Right atrium auricular region (tissue), 2 donors: Measurements from ENCODE around the gene SLC12A3. TPM values are rescaled to one million over a fixed set of nuclear protein-coding genes. Genes with fewer than 3 reads are reported as not detected.

ENCODE experiments used
- DNase-seq: peaks from one replicate; pipeline ENCODE4 v3.0.0-alpha.2; 2019; ENCODE audit warnings: low spot score
- H3K27ac ChIP-seq, 2 donors: fragments of 200-600 bp; sonication (generic); 1 replicate in 1 of 2; 2 replicates in 1 of 2; pipeline ENCODE4 v1.5.1; 2016 to 2019
- H3K27me3 ChIP-seq, 2 donors: fragments of 200-600 bp; sonication (generic); one replicate each; pipeline versions ENCODE4 v1.5.1 to v1.6.0; 2017 to 2019
- H3K36me3 ChIP-seq: fragments of 200-600 bp; sonication (generic); one replicate; pipeline ENCODE4 v1.5.1; 2016
- H3K4me1 ChIP-seq, 2 donors: fragments of 200-600 bp; sonication (generic); one replicate each; pipeline versions ENCODE4 v1.5.1 to v1.6.0; 2017 to 2019
- H3K4me3 ChIP-seq, 2 donors: fragments of 200-600 bp; sonication (generic); 1 replicate in 1 of 2; 2 replicates in 1 of 2; pipeline ENCODE4 v1.5.1; 2017 to 2019; ENCODE audit warnings: mild to moderate bottlenecking in 1 of 2, moderate library complexity in 1 of 2
- H3K9me3 ChIP-seq, 2 donors: fragments of 200-600 bp; sonication (generic); one replicate each; pipeline ENCODE4 v1.5.1; 2019
- CTCF ChIP-seq, 2 donors: fragments of 200-600 bp; sonication (generic); IDR thresholded peaks; one replicate each; pipeline ENCODE4 v1.5.1; 2019; ENCODE audit warnings: antibody characterized with exemption in 2 of 2
- total RNA-seq, 2 donors: library from RNA; depleted of rRNA; stranded (reverse); fragments of >200 nt; gene quantifications; one replicate each; pipeline ENCODE4 v1.1.0, GENCODE V29; 2016

SLC12A3 gene
- total RNA-seq, 2 donors from 2014 or later: not detected

GRCh38 chr16:56936491-56936890 is 71.5 kb downstream of the SLC12A3 start:
- no peak for DNase-seq
- peaks cover 0 to 36% of the 10 kb centered on the region in 2 donors for H3K4me1 ChIP-seq

GRCh38 chr16:56936950-56937349 is 71.9 kb downstream of the SLC12A3 start:
- TF ChIP-seq CTCF (IDR thresholded peaks at IDR 0.05): no peak
- no peak overlapping the region for H3K27ac ChIP-seq
- no peak for DNase-seq
- no peaks in the 10 kb centered on the region for H3K9me3 ChIP-seq
- H3K27me3 ChIP-seq: no peaks in the 10 kb centered on the region
- peaks cover 71% of the 10 kb centered on the region for H3K36me3 ChIP-seq
- H3K4me3 ChIP-seq: no peak overlapping the region
- peaks cover 0 to 34% of the 10 kb centered on the region in 2 donors for H3K4me1 ChIP-seq

More at GRCh38 chr16:56936491-56936890, 71.5 kb downstream of the SLC12A3 start:
- Histone ChIP-seq H3K9me3 (no peaks in the 10 kb centered on the region), H3K4me3 (no peak overlapping the region), H3K27me3 (no peaks in the 10 kb centered on the region), H3K27ac (no peak overlapping the region), H3K36me3 (peaks cover 67% of the 10 kb centered on the region)
- TF ChIP-seq CTCF (IDR thresholded peaks at IDR 0.05): no peak

GRCh38 chr16:56938664-56939513 is 73.9 kb downstream of the SLC12A3 start:
- Histone ChIP-seq H3K4me3 (no peak overlapping the region), H3K9me3 (no peaks in the 10 kb centered on the region), H3K27ac (no peak overlapping the region), H3K36me3 (peaks cover 91% of the 10 kb centered on the region), H3K4me1 (peaks cover 0 to 27% of the 10 kb centered on the region in 2 donors), H3K27me3 (no peaks in the 10 kb centered on the region)
- no peak for DNase-seq
- no peak for TF ChIP-seq CTCF (IDR thresholded peaks at IDR 0.05)

GRCh38 chr16:56939801-56940200 is 74.8 kb downstream of the SLC12A3 start:
- H3K4me1 ChIP-seq: peaks cover 0 to 19% of the 10 kb centered on the region in 2 donors
- TF ChIP-seq CTCF (IDR thresholded peaks at IDR 0.05): no peak
- no peaks in the 10 kb centered on the region for H3K9me3 ChIP-seq
- no peak overlapping the region for H3K27ac ChIP-seq
- peaks cover 100% of the 10 kb centered on the region for H3K36me3 ChIP-seq
- H3K4me3 ChIP-seq: no peak overlapping the region
- no peaks in the 10 kb centered on the region for H3K27me3 ChIP-seq
- DNase-seq: no peak

DNA sequence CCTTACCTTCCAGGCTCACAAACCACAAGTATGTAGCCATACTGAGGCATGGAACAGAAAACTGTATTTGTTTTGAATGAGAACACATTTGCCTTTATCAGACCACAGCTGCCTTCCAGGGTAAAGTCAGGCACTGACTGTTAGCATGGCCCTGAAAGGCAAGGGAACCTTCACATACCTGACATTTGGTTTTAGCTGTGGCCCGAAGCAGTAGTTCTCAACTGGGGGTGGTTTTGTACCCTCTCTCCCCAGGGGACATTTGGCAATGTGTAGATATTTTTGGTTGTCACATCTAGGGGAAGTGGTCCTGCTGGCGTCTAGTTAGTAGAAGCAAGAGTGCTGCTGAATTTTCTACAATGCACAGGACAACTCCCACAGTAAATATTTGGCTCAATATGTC is 76.1 kb downstream of the SLC12A3 start:
- Histone ChIP-seq H3K27me3 (no peaks in the 10 kb centered on the region), H3K9me3 (no peaks in the 10 kb centered on the region), H3K4me3 (no peak overlapping the region), H3K36me3 (peaks cover 96% of the 10 kb centered on the region), H3K27ac (no peak overlapping the region), H3K4me1 (peaks cover 0 to 6% of the 10 kb centered on the region in 2 donors)
- DNase-seq: no peak
- no peak for TF ChIP-seq CTCF (IDR thresholded peaks at IDR 0.05)
